LNCaP clone FGC (cell line): Measurements from ENCODE around the gene CLIC5.

Experiments
- DNase-seq: peaks from one replicate; pipeline ENCODE4 v3.0.0-alpha.2; 2011; ENCODE audit warnings: low read depth
- H3K4me3 ChIP-seq: 2 replicates; pipeline ENCODE4 v1.5.1; 2011; ENCODE audit warnings: mild to moderate bottlenecking, low read depth, low read length, control low read depth
- TF ChIP-seq, protein P1 (sequence below): IDR thresholded peaks from 2 replicates; pipeline ENCODE4 v1.5.1; 2012; ENCODE audit warnings: mild to moderate bottlenecking; ENCODE audit not compliant: control insufficient read depth, insufficient read depth; ENCODE audit errors: extremely low read depth

Gene CLIC5

GRCh38 chr6:46024124-46024769 is 8.6 kb upstream of the CLIC5 start:
- TF ChIP-seq, protein P1, sequence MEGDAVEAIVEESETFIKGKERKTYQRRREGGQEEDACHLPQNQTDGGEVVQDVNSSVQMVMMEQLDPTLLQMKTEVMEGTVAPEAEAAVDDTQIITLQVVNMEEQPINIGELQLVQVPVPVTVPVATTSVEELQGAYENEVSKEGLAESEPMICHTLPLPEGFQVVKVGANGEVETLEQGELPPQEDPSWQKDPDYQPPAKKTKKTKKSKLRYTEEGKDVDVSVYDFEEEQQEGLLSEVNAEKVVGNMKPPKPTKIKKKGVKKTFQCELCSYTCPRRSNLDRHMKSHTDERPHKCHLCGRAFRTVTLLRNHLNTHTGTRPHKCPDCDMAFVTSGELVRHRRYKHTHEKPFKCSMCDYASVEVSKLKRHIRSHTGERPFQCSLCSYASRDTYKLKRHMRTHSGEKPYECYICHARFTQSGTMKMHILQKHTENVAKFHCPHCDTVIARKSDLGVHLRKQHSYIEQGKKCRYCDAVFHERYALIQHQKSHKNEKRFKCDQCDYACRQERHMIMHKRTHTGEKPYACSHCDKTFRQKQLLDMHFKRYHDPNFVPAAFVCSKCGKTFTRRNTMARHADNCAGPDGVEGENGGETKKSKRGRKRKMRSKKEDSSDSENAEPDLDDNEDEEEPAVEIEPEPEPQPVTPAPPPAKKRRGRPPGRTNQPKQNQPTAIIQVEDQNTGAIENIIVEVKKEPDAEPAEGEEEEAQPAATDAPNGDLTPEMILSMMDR = no peak
- no peak overlapping the region for H3K4me3 ChIP-seq
- peak; percentile 78 for DNase-seq

- TF ChIP-seq, protein P1 = no peak
- no peak overlapping the region for H3K4me3 ChIP-seq
- peak; percentile 96 for DNase-seq
These were observed 7.7 kb upstream of the CLIC5 start for GRCh38 chr6:46023216-46023915.

- H3K4me3 ChIP-seq = no peak overlapping the region
- TF ChIP-seq, protein P1 = no peak
- no peak for DNase-seq
These were observed 6.7 kb upstream of the CLIC5 start for GRCh38 chr6:46022106-46022948.

DNA sequence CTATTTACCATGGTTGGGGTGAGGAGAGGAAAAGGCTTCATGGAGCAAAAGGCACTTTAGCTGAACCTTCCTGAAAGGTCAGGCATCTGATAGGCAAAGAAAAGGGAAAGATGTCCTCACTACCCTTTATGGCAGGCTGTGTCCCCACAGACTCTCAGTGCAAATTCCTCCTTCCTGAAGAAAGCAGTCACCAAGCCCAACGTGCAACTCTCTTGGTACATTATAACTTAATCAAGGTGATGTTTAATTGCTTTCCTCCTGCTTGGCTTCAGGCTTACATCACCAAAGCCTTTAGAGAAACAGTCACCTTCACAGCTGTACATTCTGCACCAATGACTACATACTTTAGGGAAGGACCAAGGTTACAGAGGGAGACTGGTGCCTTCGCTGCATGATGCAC is 2.1 kb upstream of the CLIC5 start:
- DNase-seq = no peak
- no peak overlapping the region for H3K4me3 ChIP-seq
- TF ChIP-seq, protein P1 = no peak

DNA sequence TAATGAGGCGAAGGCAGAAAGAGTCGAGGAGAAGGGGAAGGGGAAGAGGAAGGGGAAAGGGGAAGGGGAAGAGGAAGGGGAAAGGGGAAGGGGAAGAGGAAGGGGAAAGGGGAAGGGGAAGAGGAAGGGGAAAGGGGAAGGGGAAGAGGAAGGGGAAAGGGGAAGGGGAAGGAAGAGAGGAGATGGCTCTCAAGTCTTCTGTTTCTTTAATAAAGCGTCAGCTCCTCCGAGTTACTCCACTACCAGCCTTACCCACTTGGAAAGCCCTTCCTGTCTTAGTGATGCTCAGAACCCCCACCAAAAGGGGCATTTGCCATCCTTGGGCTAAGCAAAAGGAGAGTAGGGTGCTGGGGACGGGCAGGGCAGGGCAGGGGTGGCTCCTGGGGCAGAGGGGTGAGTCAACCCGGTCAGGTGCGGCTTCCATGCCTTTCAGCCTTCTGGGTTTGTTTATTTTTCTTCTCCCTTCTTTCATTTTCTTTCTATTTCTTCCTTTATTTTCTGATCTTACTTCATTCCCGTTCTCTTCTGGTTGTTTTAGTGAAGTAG is 476 bp upstream of the CLIC5 start:
- no peak for DNase-seq
- TF ChIP-seq, protein P1 = no peak
- peak overlapping the region; percentile 48 for H3K4me3 ChIP-seq

- DNase-seq = no peak
- H3K4me3 ChIP-seq = peak overlapping the region; percentile 48
- TF ChIP-seq, protein P1 = no peak
These were observed 1.0 kb downstream of the CLIC5 start for GRCh38 chr6:46014511-46015118.
